Raji (cell line): Measurements from ENCODE around the gene ACOT7.

Experiments used
- POLR2A ChIP-seq: IDR thresholded peaks from 2 replicates; pipeline ENCODE4 v1.6.1; 2011; ENCODE audit warnings: low read depth, low read length, control low read depth; ENCODE audit not compliant: insufficient read depth

The ACOT7 gene

DNA sequence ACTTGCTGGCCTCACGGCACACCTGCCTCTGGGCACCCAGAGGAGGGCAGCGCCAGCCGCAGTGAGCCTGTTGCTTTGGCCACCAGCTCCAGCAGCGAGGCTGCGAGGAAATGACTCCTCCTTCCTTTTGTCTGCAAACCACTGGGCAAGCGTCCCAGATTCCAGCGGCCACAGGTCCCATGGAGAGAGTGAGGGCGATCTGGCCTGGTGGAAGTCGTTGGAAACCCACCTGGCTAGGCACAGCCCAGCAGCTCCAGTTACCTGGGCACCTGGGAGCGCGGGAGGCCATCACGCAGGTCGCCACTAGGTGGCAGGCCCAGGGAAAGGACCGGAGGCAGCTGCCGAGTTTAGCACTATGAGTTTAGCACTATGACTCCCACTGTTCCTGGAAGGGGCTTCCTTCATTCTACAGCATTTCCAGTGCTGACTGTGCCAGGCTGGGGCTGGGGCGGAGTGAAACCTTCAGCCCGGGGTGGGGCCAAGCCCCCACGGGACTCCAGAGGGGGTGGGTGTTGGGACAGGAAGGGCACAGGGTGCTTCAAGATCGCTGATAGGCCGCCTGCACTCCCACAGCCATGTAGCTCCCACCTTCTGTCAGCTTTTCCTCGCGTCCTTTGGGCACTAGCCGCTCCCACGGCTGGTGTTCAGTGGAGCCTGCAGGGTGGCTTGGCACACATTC, 29.9 kb upstream of the ACOT7 start:
- no peak for TF ChIP-seq POLR2A

- TF ChIP-seq POLR2A, result no peak
These were observed 27.7 kb upstream of the ACOT7 start for GRCh38 chr1:6421266-6421665.

- TF ChIP-seq POLR2A, result no peak
These were observed 27.0 kb upstream of the ACOT7 start for GRCh38 chr1:6420454-6421042.

- no peak for TF ChIP-seq POLR2A
These were observed 26.4 kb upstream of the ACOT7 start, which contains the start of gene HES2 for GRCh38 chr1:6419804-6420453. Gene HES2 (minus strand): TSS chr1:6419919. CDS start chr1:6419820, 99 bp downstream.

GRCh38 chr1:6419397-6419803, 25.8 kb upstream of the ACOT7 start:
- no peak for TF ChIP-seq POLR2A

DNA sequence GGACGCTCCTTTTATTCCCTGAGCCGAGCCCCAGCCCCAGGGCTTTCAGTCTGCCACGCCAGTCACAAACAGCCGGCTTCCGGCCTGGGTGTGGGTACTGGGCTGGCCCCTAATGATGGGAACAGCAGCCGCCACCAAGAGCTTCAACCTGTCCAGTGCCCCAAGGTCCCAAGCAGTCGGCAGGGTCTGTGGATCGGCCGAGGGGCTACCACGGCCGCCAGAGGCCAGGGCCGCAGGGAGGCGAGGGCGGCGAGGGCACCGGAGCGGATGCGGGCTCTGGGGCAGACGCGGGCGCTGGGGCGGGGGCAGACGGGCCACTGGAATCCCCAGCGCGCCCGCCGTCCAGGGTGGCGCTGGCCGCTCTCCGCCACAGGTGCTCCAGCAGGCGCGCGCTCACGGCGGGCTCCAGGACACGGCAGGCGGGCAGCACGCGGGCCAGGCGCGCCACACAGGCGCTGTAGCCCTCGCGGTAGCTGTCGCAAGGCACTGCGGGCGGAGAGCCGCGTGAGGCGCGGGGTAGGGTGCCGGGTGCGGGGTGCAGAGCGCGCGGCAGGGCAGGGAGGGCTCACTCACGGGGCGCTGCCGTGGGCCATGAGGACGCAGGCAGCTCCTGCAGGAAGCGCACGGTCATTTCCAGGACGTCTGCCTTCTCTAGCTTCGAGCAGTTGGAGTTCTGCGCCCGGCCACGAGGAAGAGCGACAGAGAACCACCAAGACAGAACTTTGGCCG, 25.3 kb upstream of the ACOT7 start:
- TF ChIP-seq POLR2A, result no peak

GRCh38 chr1:6417961-6418667, 24.5 kb upstream of the ACOT7 start:
- TF ChIP-seq POLR2A, result no peak

DNA sequence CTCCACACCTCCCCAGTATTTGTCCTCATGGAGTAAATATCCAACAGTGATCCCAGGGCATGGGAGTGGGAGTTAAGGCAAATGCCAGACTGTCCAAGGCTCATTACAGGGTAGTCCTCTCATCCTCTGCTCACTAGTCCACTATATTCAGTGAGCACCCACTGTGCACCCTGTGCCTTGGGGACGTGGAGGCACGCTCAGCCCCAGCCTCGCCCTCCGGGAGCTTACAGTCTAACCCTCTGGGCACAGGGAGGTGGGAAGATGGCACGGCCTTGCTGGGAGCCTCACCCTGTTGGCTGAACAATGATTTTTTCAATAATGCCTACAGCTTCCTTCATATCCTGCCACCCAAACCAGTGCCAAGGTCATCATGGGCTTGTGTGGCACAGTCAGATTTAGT, 23.3 kb upstream of the ACOT7 start:
- no peak for TF ChIP-seq POLR2A

GRCh38 chr1:6416295-6416656, 22.7 kb upstream of the ACOT7 start:
- no peak for TF ChIP-seq POLR2A

DNA sequence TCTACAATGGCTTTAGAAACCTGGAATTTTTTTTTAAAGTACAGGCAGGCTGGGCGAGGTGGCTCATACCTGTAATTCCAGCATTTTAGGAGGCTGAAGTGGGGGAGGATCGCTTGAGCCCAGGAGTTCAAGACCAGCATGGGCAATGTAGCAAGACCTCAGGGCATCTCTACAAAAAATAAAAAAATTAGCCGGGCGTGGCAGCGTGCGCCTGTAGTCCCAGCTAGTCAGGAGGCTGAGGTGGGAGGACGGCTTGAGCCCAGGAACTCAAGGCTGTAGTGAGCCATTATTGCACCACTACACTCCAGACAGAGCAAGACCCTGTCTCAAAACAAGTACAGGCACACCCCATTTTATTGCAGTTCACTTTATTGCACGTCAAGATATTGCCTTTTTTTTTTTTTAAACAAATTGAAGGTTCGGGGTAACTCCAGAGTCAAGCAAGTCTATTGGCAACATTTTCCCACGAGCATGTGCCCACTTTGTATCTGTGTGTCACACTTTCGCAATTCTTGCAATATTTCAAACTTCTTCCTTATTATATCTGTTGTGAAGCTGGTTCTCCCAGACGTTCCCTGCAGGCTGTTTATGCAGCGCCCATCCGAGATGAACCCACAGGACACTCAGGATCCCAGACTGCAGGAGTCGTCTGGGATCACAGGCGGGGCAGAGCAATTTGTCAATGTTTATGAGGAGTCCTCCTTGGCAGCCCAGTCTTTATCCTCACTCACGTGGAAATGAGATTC, 21.5 kb upstream of the ACOT7 start:
- no peak for TF ChIP-seq POLR2A

GRCh38 chr1:6414443-6414844, 20.9 kb upstream of the ACOT7 start:
- no peak for TF ChIP-seq POLR2A

DNA sequence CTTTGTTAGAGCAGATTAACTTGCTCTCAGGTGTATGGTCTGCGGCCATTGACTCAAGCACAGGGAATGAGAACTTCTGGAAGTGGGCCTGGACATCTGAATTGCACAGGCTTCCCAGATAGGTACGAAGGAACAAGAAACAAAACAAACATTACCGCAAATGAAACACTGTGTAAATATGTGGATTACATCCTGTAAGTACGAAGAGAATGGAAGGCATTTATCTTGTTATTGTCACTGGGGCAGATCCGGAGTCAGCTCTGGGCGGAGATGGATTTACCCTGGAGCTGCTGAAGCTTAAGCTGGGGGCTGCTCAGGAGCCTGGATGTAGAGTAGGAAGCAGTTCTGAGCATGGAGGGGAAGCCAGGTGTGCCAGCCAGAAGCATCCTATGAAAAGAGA, 19.3 kb upstream of the ACOT7 start:
- TF ChIP-seq POLR2A, result no peak

GRCh38 chr1:6410248-6410893, 16.8 kb upstream of the ACOT7 start:
- no peak for TF ChIP-seq POLR2A

- TF ChIP-seq POLR2A, result no peak
These were observed 16.2 kb upstream of the ACOT7 start for GRCh38 chr1:6409733-6410132.
